ENCODE measurements around the gene GPS1. TPM values are rescaled to one million over a fixed set of nuclear protein-coding genes. Genes with fewer than 3 reads are reported as not detected.

The GPS1 gene
- total and polyA plus RNA-seq, 4 donors: 53.9 to 66.3 (median 58.8) TPM

GRCh38 chr17:82010575-82011525 is 40.8 kb upstream of the GPS1 start:
- Histone ChIP-seq H3K36me3 (ENCODE audit: control insufficient read depth in 4 of 4, insufficient read depth in 3 of 4, low read depth in 1 of 4, low read length in 3 of 4) (peaks cover 0 to 9% (median 3%) of the 10 kb centered on the region in 4 donors), H3K27me3 (ENCODE audit: control insufficient read depth in 4 of 4, insufficient read depth in 4 of 4, low read length in 3 of 4) (no peaks in the 10 kb centered on the region), H3K4me3 (ENCODE audit: low read depth in 1 of 3, low read length in 3 of 3) (no peak overlapping the region), H3K4me1 (ENCODE audit: control insufficient read depth in 4 of 4, insufficient read depth in 4 of 4, low read length in 3 of 4) (no peaks in the 10 kb centered on the region), H3K9ac (ENCODE audit: low read depth in 1 of 2, low read length in 2 of 2) (no peak overlapping the region), H3K27ac (ENCODE audit: low read depth in 1 of 2, low read length in 2 of 2) (no peak overlapping the region), H3K9me3 (ENCODE audit: control insufficient read depth in 4 of 4, low read length in 3 of 4) (no peaks in the 10 kb centered on the region)
- no peak for DNase-seq (ENCODE audit: low spot score)
- TF ChIP-seq REST (IDR thresholded peaks at IDR 0.05): no peak
- TF ChIP-seq FOXA2 (IDR thresholded peaks at IDR 0.05): no peak
- no peak for TF ChIP-seq GABPA (IDR thresholded peaks at IDR 0.05 in 1 of 2, conservative IDR thresholded peaks at IDR 0.05 in 1 of 2)
- no peak for TF ChIP-seq MAX (IDR thresholded peaks at IDR 0.05)
- no peak for TF ChIP-seq FOXA1 (IDR thresholded peaks at IDR 0.05)
- no peak for TF ChIP-seq TAF1 (conservative IDR thresholded peaks at IDR 0.05)
- WGBS: 94% methylated on average over 39 of the region's 39 CpGs

- WGBS: 96% methylated on average over 19 of the region's 19 CpGs
- H3K9ac ChIP-seq (ENCODE audit: low read depth in 1 of 2, low read length in 2 of 2): no peak overlapping the region
These were observed 40.0 kb upstream of the GPS1 start for GRCh38 chr17:82011617-82012187.

More at GRCh38 chr17:82011617-82012187, 40.0 kb upstream of the GPS1 start:
- H3K4me1 ChIP-seq (ENCODE audit: control insufficient read depth in 4 of 4, insufficient read depth in 4 of 4, low read length in 3 of 4): no peaks in the 10 kb centered on the region
- H3K27me3 ChIP-seq (ENCODE audit: control insufficient read depth in 4 of 4, insufficient read depth in 4 of 4, low read length in 3 of 4): no peaks in the 10 kb centered on the region
- no peak for DNase-seq (ENCODE audit: low spot score)
- H3K27ac ChIP-seq (ENCODE audit: low read depth in 1 of 2, low read length in 2 of 2): no peak overlapping the region
- TF ChIP-seq FOXA1 (IDR thresholded peaks at IDR 0.05): no peak
- TF ChIP-seq YY1 (IDR thresholded peaks at IDR 0.05): no peak
- TF ChIP-seq HNF4A (conservative IDR thresholded peaks at IDR 0.05): no peak
- TF ChIP-seq RAD21 (IDR thresholded peaks at IDR 0.05): no peak
- TF ChIP-seq MAX (IDR thresholded peaks at IDR 0.05): no peak
- no peak for TF ChIP-seq ATF3 (IDR thresholded peaks at IDR 0.05)
- no peak for TF ChIP-seq REST (IDR thresholded peaks at IDR 0.05)
- TF ChIP-seq NR2F2 (IDR thresholded peaks at IDR 0.05): no peak
- no peaks in the 10 kb centered on the region for H3K9me3 ChIP-seq (ENCODE audit: control insufficient read depth in 4 of 4, low read length in 3 of 4)
- no peak overlapping the region for H3K4me3 ChIP-seq (ENCODE audit: low read depth in 1 of 3, low read length in 3 of 3)
- H3K36me3 ChIP-seq (ENCODE audit: control insufficient read depth in 4 of 4, insufficient read depth in 3 of 4, low read depth in 1 of 4, low read length in 3 of 4): peaks cover 0 to 9% (median 3%) of the 10 kb centered on the region in 4 donors

Data from liver (tissue), 9 donors.